ENCODE measurements around the gene GATB.

DNA sequence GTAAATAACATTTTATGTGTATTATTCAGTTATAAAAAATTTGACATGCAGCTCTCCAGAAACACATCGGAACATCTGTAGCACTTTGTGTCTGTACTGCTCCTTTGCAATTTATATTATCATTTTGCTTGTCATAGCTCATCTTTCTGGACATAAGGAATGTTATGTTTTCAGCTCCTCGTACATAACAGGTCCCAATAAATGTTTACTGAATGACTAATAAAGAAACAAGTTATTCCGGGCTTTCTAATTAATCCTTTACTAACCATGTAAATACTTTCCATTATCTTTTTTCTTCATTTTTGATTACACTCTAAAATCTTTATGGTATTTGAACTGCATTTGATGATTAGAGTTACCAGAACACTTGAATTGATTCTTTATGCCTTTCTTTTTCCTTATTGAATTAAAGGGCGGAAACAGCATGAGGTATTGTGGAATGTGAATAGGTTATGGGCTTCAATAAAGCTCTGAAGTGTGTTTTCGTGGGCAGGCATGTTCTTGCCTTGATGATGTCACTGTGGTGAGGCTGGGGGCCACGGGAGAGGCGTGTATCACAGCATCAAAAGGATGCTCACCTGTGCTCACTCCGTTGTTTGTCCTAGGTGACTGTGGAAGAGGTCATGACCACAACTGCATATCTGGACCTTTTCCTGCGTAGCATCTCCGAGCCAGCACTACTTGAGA lies 131.6 kb downstream of the GATB start:
- no peak for TF ChIP-seq EZH2 (IDR thresholded peaks at IDR 0.05)
- TF ChIP-seq, protein P1, sequence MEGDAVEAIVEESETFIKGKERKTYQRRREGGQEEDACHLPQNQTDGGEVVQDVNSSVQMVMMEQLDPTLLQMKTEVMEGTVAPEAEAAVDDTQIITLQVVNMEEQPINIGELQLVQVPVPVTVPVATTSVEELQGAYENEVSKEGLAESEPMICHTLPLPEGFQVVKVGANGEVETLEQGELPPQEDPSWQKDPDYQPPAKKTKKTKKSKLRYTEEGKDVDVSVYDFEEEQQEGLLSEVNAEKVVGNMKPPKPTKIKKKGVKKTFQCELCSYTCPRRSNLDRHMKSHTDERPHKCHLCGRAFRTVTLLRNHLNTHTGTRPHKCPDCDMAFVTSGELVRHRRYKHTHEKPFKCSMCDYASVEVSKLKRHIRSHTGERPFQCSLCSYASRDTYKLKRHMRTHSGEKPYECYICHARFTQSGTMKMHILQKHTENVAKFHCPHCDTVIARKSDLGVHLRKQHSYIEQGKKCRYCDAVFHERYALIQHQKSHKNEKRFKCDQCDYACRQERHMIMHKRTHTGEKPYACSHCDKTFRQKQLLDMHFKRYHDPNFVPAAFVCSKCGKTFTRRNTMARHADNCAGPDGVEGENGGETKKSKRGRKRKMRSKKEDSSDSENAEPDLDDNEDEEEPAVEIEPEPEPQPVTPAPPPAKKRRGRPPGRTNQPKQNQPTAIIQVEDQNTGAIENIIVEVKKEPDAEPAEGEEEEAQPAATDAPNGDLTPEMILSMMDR (IDR thresholded peaks at IDR 0.05) = no peak
